NCI-H1436 (cell line): ENCODE data around the gene IFNA13.

Source experiments
- DNase-seq: peaks from one replicate; lab custom pipeline; 2025; lab: John Stamatoyannopoulos, UW

Gene IFNA13

GRCh38 chr9:21357479-21358460 is 10.1 kb downstream of the IFNA13 start:
- DNase-seq, result no peak

DNA sequence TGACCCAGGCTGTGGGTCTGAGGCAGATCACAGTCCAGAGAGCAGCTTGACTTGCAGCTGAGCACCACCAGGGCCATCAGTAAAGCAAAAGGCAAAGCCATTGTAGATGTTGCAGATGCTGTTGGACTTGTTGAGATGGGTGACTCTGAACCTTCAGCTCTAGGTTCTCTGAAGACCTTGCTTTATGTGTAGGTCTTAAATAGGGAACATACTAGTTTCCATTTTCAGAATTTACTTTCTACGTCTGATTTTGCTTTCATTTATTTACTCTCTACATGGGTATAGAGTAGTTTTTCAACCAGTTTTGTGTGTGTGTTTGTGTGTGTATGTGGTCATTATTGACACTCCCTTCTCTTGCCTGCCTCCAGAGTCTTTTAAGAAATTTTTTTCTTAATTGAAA is 17.1 kb downstream of the IFNA13 start, which contains the start of gene IFNA6:
Gene IFNA6, minus strand, starts transcription at position 101 of the 400 bp plus-strand sequence. Its CDS starts 0 bp downstream, at position 101.
- DNase-seq, result no peak

DNA sequence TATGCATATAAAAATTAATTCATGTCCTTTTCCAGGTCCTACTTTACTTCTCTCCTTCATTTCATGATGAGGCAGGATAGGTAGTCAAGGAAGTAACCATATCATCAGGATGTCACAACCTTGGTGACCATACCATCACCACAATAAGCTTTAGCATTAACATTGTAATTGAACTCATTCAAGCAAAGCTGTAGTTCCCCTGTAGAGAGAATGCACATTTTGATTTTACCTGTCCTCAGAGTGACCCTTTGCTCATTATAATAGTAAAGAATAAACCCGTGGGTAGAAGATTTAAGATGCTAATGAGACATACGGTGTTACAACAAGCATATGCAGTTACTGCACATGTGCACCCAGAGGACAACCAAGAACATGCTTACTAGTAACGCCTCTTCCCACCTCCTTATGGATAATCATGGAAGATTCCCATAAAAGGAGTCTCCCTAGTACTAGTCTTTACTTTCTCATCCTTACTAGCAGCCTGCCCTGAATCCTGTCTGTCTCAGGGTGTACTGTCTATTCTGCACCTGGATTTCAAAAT is 19.4 kb downstream of the IFNA13 start:
- no peak for DNase-seq

DNA sequence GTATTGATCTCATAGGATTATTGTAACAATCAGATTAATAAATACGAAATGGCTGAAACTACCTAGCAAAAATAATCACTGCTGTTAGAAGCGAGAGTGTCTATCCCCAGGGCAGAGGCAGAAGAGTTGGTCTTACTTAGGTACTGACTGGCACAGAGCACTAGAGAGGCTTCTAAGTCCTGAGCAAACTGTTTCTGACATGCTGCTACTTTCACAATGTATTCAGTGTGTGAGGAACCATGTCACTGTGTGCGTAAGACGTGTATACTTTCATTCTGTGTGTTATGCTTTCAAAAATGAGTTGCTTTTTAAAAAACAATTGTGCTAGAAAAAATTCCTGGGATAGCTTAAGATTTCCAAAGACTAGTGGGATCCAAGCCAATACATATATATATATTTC is 27.1 kb downstream of the IFNA13 start:
- DNase-seq, result no peak

- DNase-seq, result no peak
Observed at GRCh38 chr9:21336457-21336856, 31.4 kb downstream of the IFNA13 start.

- DNase-seq, result peak; percentile 85
Observed at GRCh38 chr9:21334701-21335632, 32.9 kb downstream of the IFNA13 start, which contains the start of gene KLHL9. Gene KLHL9, minus strand, starts transcription at chr9:21335404. Its CDS starts 545 bp downstream, at chr9:21334859.

GRCh38 chr9:21333226-21333625 is 34.6 kb downstream of the IFNA13 start:
- no peak for DNase-seq

DNA sequence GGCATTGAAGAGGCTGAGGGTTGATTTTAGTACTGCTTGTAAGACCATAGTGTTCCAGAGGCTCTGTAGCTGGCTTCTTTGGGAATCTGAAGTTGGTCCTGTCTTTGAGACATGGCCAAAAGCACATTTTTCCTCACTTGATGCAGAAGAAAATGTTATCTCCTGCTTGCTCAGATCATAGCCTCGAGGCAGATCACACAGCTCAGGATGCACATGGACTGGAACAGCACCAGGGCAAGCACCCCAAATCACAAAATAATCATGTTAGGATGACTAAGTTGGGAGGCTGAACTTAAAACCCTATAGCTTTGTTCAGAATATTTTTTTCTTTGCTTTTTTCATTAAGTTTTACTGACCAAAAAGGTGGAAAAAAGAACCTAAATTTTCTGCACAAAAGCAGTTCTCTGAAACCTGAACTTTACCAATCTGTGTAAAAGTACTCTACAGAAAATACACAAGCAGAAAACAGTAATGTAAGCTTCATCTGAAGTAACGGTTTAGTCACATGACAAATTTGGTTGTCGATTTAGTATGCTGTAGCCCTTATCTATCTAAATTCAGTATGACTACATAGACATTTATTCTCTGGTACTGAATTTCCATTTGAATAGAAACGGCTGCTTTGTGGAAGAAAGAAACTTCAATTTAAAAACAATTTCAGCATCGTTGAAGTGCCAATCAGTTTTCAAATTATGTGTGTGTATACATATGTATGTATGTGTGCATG is 36.0 kb downstream of the IFNA13 start:
- no peak for DNase-seq

DNA sequence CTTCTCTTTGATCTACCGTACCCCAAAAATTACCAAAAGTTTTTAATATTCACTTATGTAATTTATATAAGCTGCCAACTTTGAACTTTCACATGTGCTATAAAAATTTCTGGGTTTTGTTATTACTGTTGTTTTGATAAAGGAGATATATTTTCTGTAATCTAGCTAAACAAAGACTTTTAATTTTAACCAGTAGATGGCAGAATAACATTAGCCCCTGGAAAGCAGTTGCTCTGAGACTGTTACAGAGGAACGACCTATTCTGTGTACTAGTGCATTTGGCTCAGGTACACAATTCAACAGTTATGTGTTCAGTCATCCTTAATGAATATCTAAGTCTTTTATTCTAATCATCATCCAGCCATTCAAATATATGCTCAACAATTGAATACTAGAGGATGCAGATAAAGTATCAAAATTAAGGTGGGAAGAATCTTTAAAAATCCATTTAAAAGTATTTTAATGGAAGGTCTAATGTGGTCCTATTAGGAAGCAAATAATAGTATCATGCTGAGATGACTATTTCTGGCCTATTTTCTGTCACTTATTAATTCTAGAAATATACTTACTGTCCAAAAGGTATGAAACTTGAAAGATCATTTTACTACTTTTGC is 41.2 kb downstream of the IFNA13 start:
- DNase-seq, result peak; percentile 26

DNA sequence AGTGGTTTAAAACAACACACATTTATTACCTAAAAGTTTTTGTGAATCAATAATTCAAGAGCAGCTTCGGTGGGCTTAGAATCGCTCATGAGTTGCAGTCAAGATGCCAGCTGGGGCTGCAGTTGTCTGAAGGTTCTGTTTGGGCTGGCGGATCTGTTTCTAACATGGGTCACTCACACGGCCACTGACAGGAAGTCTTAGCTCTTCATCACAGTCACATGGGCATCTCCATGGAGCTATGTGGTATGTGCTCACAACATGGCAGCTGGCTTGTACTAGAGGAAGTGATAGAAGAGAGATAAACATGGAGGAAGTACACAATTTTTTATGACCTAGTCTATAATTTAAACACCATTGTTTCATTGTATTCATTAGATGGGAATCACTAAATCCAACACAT is 43.8 kb downstream of the IFNA13 start:
- DNase-seq, result no peak

- no peak for DNase-seq
Observed at GRCh38 chr9:21322911-21323461, 44.9 kb downstream of the IFNA13 start.

- no peak for DNase-seq
Observed at GRCh38 chr9:21320465-21320864, 47.4 kb downstream of the IFNA13 start.

- peak; percentile 17 for DNase-seq
Observed at GRCh38 chr9:21317956-21318923, 49.6 kb downstream of the IFNA13 start.
